Activated CD8-positive, alpha-beta T cell treated with anti-CD3 and anti-CD28 coated beads for 36 hours (primary cell): ENCODE measurements around the gene TREH. TPM values are rescaled to one million over a fixed set of nuclear protein-coding genes. Genes with fewer than 3 reads are reported as not detected.

ENCODE experiments used
- ATAC-seq: fragments of 200-7000 bp; cut with Tn5 transposase; one replicate; pipeline ENCODE4 v1.10.0; 2021; ENCODE audit warnings: mild to moderate bottlenecking, moderate library complexity
- CTCF ChIA-PET: fragments of 350-600 bp; sonication (Branson Sonifier 250); formaldehyde crosslinking; loops from one replicate; lab custom pipeline; 2021; ENCODE audit warnings: antibody characterized with exemption; lab: Charles Lee
- POLR2A ChIA-PET: fragments of 350-600 bp; sonication (Branson Sonifier 250); formaldehyde crosslinking; loops from one replicate; lab custom pipeline; 2021; ENCODE audit warnings: antibody characterized with exemption; lab: Charles Lee
- DNase-seq: peaks from one replicate; pipeline ENCODE4 v3.0.0-alpha.2; 2020
- H3K27ac Mint-ChIP-seq: one replicate; pipeline ENCODE4 v1.8.0; 2021; ENCODE audit warnings: mild to moderate bottlenecking, mixed read lengths
- H3K27me3 Mint-ChIP-seq: one replicate; pipeline ENCODE4 v1.8.0; 2021; ENCODE audit warnings: mixed read lengths
- H3K36me3 Mint-ChIP-seq: one replicate; pipeline ENCODE4 v1.8.0; 2021; ENCODE audit warnings: low read depth, mixed read lengths
- H3K4me1 Mint-ChIP-seq: one replicate; pipeline ENCODE4 v1.8.0; 2021; ENCODE audit warnings: low read depth, mixed read lengths
- H3K4me3 Mint-ChIP-seq: one replicate; pipeline ENCODE4 v1.8.0; 2021; ENCODE audit warnings: mild to moderate bottlenecking, moderate library complexity, mixed read lengths
- H3K9me3 Mint-ChIP-seq: one replicate; pipeline ENCODE4 v1.8.0; 2021; ENCODE audit warnings: mixed read lengths
- intact Hi-C: fragments of 100-400 bp; cut with micrococcal nuclease; formaldehyde crosslinking; loops from one replicate; pipeline ENCODE4 v1.10.0; 2022
- total RNA-seq, 2 experiments: library from RNA; stranded (reverse); gene quantifications; one replicate each; pipeline ENCODE4 v1.2.3, GENCODE V29; 2021
- TF ChIP-seq, protein P1 (sequence below): fragments of 200-600 bp; IDR thresholded peaks from one replicate; pipeline ENCODE4 v1.8.0; 2022; ENCODE audit warnings: antibody characterized with exemption, mild to moderate bottlenecking

Gene TREH
- total RNA-seq, 2 experiments from 2014 or later: not detected

DNA sequence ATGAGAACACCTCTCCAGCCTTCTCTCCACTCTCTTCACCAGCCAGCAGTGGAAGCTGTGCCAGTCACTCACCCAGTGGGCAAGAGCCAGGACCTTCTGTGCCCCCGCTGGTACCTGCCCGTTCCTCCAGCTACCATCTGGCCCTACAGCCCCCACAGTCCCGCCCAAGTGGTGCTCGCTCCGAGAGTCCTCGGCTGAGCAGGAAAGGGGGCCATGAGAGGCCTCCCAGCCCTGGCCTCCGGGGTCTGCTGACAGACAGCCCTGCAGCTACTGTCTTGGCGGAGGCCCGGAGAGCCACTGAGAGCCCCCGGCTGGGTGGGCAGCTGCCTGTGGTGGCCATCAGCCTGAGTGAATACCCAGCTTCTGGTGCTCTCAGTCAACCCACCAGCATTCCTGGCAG, 51.9 kb downstream of the TREH start:
- H3K4me3 Mint-ChIP-seq: no peak overlapping the region
- ATAC-seq (no peak), DNase-seq (no peak)
- H3K9me3 Mint-ChIP-seq: no peaks in the 10 kb centered on the region
- no peaks in the 10 kb centered on the region for H3K4me1 Mint-ChIP-seq
- TF ChIP-seq, protein P1, sequence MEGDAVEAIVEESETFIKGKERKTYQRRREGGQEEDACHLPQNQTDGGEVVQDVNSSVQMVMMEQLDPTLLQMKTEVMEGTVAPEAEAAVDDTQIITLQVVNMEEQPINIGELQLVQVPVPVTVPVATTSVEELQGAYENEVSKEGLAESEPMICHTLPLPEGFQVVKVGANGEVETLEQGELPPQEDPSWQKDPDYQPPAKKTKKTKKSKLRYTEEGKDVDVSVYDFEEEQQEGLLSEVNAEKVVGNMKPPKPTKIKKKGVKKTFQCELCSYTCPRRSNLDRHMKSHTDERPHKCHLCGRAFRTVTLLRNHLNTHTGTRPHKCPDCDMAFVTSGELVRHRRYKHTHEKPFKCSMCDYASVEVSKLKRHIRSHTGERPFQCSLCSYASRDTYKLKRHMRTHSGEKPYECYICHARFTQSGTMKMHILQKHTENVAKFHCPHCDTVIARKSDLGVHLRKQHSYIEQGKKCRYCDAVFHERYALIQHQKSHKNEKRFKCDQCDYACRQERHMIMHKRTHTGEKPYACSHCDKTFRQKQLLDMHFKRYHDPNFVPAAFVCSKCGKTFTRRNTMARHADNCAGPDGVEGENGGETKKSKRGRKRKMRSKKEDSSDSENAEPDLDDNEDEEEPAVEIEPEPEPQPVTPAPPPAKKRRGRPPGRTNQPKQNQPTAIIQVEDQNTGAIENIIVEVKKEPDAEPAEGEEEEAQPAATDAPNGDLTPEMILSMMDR: no peak
- intact Hi-C loops: no loop called here
- ChIA-PET POLR2A (interaction anchor here (1.1 kb wide), 1 partner anchor 14 kb away, joined by 4 read pairs; no protein-coding TSS in a partner anchor), CTCF (interaction anchor here (0.9 to 1.5 kb wide), 3 partner anchors 9 to 32 kb away, joined by 3 to 8 read pairs (median 3); no protein-coding TSS in a partner anchor)
- H3K36me3 Mint-ChIP-seq: no peaks in the 10 kb centered on the region
- H3K27me3 Mint-ChIP-seq: no peaks in the 10 kb centered on the region
- no peak overlapping the region for H3K27ac Mint-ChIP-seq

DNA sequence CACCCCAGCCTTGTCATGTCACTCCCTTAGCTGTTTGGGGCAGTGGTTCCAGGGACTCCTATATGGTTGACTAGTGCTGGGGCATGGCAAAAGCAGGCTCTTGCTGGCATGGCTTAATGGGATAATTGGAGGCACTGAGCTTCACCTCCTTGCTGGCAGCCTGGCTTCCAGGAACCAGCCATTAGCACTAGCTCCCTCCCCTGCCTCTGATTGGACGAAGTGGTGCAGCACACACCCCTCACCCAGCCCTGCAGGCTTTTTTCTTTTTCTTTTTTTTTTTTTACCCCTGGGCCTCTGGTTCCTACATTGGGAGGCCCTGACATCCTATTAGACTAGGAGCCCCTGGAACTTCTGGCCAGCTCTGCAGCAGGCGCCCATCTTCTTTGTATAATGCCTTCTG, 53.5 kb downstream of the TREH start:
- H3K36me3 Mint-ChIP-seq: no peaks in the 10 kb centered on the region

DNA sequence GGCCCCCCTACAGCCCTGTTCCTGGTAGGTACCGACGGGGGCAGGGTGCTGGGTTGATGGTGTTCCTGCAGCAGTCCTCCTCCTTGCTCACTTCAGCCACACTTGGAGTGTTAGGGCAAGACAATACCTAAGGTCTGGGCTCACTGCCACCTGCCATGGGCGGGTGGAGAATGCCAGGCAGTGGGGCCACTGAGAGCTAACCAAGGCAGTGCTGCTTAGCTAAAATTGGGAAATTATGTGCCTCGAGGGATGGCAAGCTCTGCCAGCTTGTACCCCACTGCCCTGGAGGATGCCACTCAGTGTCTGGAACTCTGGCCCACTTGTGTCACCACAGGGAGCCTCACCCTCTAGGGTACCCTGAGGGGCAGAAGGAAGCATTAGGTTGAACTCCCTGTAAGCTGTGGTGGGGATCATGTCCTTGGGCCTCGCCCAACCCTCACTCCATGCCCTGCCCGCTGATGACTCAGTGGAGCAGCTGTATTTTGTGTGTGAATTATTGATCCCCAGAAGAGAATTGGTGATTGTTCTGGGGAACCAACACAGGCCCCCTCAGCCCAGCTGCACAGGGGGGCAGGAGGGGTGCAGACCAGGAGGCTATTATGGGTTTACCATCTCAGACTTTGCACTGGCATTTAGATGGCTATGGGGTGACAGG, 54.3 kb downstream of the TREH start:
- no peak for ATAC-seq
- CTCF ChIA-PET: interaction anchor here (1.0 to 1.1 kb wide), 4 partner anchors 12 to 33 kb away, joined by 3 to 4 read pairs (median 3); partner anchors contain the start of gene PHLDB1
- DNase-seq: no peak
- Mint-ChIP-seq H3K4me1 (peaks cover 6% of the 10 kb centered on the region), H3K4me3 (no peak overlapping the region), H3K36me3 (no peaks in the 10 kb centered on the region), H3K9me3 (no peaks in the 10 kb centered on the region), H3K27ac (no peak overlapping the region), H3K27me3 (peaks cover 11% of the 10 kb centered on the region)
- intact Hi-C loops: no loop called here
- TF ChIP-seq, protein P1: no peak
- POLR2A ChIA-PET: no interaction called here

More for the DNA sequence above, 53.5 kb downstream of the TREH start:
- Mint-ChIP-seq H3K9me3 (no peaks in the 10 kb centered on the region), H3K27me3 (peaks cover 6% of the 10 kb centered on the region), H3K27ac (no peak overlapping the region), H3K4me1 (peaks cover 1% of the 10 kb centered on the region), H3K4me3 (no peak overlapping the region)
- TF ChIP-seq, protein P1: no peak
- no peak for ATAC-seq
- intact Hi-C loops: no loop called here
- ChIA-PET CTCF (interaction anchor here (1.1 to 1.2 kb wide), 3 partner anchors 13 to 31 kb away, joined by 3 to 4 read pairs (median 3); partner anchors contain the start of gene PHLDB1), POLR2A (no interaction called here)
- no peak for DNase-seq

DNA sequence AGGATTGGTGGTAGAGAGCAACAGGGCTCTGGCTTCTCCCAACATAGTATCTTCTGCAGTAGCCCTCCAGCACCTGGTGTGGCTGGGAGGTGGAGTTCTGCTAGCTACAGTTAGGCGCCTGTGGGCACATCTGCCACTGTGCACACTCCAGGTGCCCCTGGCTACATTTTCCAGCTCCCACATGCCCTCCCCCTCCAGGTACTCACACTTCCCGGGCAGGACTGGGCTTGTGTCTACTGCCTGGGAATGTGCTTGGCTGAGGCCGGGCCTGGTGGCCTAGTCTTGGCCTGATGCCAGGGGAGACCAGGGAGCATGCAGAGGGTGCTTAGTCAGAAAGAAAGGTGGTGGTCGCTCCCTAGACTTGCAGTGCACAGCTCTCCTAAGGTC, 56.2 kb downstream of the TREH start:
- no peak for DNase-seq
- intact Hi-C loops: no loop called here
- CTCF ChIA-PET: interaction anchor here (0.7 to 2.2 kb wide), 3 partner anchors 12 to 35 kb away, joined by 3 to 7 read pairs (median 7); no protein-coding TSS in a partner anchor
- Mint-ChIP-seq H3K4me1 (peaks cover 9% of the 10 kb centered on the region), H3K27ac (no peak overlapping the region), H3K4me3 (no peak overlapping the region), H3K36me3 (no peaks in the 10 kb centered on the region), H3K9me3 (no peaks in the 10 kb centered on the region), H3K27me3 (peaks cover 14% of the 10 kb centered on the region)
- POLR2A ChIA-PET: interaction anchor here (0.7 to 1.5 kb wide), 3 partner anchors 13 to 396 kb away, joined by 3 to 4 read pairs (median 3); partner anchors contain the start of genes RPS25 and TRAPPC4
- no peak for ATAC-seq
- TF ChIP-seq, protein P1: no peak
